ENCODE results near the gene SDK2. TPM values are rescaled to one million over a fixed set of nuclear protein-coding genes. Genes with fewer than 3 reads are reported as not detected.
"Not testable (repeated sequence)": the region's sequence is repeated elsewhere in the genome, so short reads cannot be mapped to it uniquely, and the experiment has no call there.

Gene SDK2
- total RNA-seq, 2 experiments from 2014 or later: 0.09 to 3.7 TPM

DNA sequence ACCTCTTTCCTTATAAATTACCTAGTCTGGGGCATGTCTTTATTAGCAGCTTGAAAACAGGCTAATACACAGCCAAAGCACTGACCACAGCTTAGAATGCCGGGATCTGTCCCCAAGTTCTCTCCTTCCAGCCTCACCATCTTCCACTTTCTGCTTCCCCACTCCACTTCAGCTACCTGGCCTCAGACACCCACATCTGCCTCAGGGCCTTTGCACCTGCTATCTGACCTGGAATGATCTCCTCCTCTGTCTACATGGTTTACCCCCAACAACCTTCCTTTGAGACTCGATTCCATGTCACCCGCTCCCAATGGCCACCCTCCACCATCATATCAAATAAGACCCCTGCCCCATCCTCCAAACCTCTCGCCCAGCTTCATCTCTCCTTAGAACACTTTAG lies 179.8 kb downstream of the SDK2 start:
- no peak overlapping the region for H3K27ac Mint-ChIP-seq
- no peaks in the 10 kb centered on the region for H3K4me1 Mint-ChIP-seq
- H3K4me3 Mint-ChIP-seq: no peak overlapping the region
- no peaks in the 10 kb centered on the region for H3K36me3 Mint-ChIP-seq
- no peaks in the 10 kb centered on the region for H3K9me3 Mint-ChIP-seq (ENCODE audit: low read depth)
- ATAC-seq (no peak), DNase-seq (no peak)
- CTCF ChIA-PET: no interaction called here
- H3K27me3 Mint-ChIP-seq: no peaks in the 10 kb centered on the region

DNA sequence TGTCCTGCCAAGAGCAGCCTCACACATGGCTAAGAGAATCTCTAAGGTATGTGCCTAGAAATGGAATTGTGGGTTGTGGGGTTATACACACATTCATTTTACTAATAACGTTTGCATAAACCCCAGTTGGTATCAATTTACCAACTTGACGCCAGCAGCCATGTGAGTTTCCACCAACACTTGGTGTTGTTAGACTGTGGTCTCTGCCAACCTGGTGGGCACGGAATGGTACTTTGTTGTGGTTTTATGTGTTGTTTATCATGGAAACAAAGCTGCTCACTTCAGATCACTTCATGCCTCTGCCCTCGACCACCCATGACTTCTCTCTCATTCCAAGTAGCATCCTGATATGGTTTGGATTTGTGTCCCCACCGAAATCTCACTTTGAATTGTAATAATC lies 180.4 kb downstream of the SDK2 start:
- no peak for ATAC-seq
- Mint-ChIP-seq H3K9me3 (ENCODE audit: low read depth) (no peaks in the 10 kb centered on the region), H3K36me3 (no peaks in the 10 kb centered on the region), H3K4me3 (no peak overlapping the region), H3K4me1 (no peaks in the 10 kb centered on the region), H3K27me3 (no peaks in the 10 kb centered on the region), H3K27ac (no peak overlapping the region)
- CTCF ChIA-PET: no interaction called here
- DNase-seq: no peak

DNA sequence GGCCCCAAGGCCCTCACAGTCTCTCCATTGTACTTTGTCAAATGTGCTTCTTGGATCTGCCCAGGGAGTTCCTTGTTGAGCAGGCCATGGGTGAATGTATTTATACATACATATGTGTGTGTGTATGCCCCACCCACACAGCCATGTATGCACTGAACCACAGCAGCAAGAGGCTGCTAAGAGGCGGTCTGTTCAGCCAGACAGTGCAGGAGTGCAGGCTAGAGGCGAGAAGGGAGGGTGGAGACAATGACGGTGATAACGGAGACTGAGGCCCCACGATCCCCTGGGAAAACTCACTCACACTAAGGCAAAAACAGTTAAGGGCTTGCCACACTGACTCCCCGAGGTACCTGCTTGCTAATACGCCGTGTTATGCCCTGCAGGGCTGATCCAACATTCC lies 181.4 kb downstream of the SDK2 start:
- CTCF ChIA-PET: no interaction called here
- Mint-ChIP-seq H3K9me3 (ENCODE audit: low read depth) (no peaks in the 10 kb centered on the region), H3K36me3 (no peaks in the 10 kb centered on the region), H3K4me3 (no peak overlapping the region), H3K27ac (no peak overlapping the region), H3K27me3 (no peaks in the 10 kb centered on the region), H3K4me1 (no peaks in the 10 kb centered on the region)
- no peak for ATAC-seq
- DNase-seq: no peak

DNA sequence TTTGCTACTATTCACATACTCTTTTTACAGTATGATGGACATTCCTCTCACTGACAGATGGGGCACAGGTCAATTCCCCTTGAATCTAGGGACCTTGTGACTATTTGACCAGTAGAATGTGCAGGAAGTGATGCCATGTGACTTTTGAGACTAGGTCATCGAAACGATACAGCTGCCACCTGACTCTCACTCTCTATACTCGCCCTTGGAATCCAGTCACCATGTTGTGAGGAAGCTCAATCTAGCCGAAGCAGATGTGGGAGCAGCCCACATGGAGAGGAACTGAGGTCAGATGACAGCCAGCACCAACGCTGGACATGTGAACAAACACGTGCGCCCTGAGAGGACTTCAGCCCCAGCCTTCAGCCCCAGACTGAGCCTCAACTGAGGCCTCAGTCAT lies 184.3 kb downstream of the SDK2 start:
- ATAC-seq: no peak
- H3K9me3 Mint-ChIP-seq (ENCODE audit: low read depth): no peaks in the 10 kb centered on the region
- no peaks in the 10 kb centered on the region for H3K36me3 Mint-ChIP-seq
- no peak overlapping the region for H3K4me3 Mint-ChIP-seq
- H3K27me3 Mint-ChIP-seq: no peaks in the 10 kb centered on the region
- CTCF ChIA-PET: no interaction called here
- no peak overlapping the region for H3K27ac Mint-ChIP-seq
- no peaks in the 10 kb centered on the region for H3K4me1 Mint-ChIP-seq
- DNase-seq: no peak

DNA sequence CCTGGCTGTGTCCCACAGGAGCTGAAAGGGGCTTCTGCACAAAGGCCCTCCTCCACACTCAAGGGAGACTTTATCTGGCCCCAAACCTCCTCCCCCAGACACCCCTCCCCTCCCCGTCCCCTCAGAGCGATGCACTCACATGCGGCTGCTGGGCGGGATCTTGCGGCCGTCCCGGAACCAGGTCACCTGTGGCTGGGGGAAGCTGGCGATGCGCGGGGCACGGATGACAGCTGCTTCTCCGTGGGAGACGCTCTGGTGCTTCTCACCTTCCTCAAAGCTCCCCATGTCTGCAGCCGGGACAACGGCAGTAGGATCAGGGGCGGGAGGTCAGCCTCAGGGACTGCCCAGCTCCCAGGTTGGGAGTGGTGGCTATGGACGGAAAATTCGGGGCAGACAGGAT lies 188.5 kb downstream of the SDK2 start:
- Mint-ChIP-seq H3K4me3 (no peak overlapping the region), H3K4me1 (no peaks in the 10 kb centered on the region)
- CTCF ChIA-PET: no interaction called here

DNA sequence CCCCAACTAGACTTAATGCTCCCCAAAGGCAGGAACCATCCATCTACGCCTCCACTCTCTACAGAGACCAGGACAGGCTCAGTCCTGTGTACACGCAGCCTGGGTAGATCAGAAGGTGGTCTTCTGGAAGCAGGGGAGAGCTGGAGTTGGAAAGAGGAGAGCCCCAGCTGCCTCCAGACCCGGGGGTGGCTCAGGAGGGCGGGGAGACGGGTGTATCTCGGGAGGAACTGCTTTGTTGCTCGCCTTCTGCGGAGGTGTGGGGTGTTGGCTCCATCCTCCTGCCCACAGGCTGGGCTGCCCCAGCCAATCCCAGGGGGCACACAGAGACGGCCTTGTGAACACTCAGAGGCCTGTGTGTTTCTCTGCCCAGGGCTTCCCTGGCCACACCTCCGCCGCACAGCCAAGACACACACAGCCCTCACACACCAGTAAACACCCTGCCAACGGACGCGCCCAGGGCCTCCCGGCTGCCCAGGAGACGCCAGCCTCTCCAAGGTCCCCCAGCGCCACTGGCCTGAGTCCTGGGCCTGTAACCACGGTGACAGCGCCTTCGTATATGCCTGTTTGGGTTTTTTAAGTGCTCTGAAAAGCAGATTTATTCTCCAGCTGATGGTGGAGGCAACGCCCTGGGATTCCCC lies 189.1 kb downstream of the SDK2 start:
- CTCF ChIA-PET: no interaction called here
- ATAC-seq: no peak

More for the DNA sequence above, 188.5 kb downstream of the SDK2 start:
- DNase-seq (no peak), ATAC-seq (no peak)
- H3K9me3 Mint-ChIP-seq (ENCODE audit: low read depth): no peaks in the 10 kb centered on the region
- H3K36me3 Mint-ChIP-seq: no peaks in the 10 kb centered on the region
- no peaks in the 10 kb centered on the region for H3K27me3 Mint-ChIP-seq
- H3K27ac Mint-ChIP-seq: no peak overlapping the region

DNA sequence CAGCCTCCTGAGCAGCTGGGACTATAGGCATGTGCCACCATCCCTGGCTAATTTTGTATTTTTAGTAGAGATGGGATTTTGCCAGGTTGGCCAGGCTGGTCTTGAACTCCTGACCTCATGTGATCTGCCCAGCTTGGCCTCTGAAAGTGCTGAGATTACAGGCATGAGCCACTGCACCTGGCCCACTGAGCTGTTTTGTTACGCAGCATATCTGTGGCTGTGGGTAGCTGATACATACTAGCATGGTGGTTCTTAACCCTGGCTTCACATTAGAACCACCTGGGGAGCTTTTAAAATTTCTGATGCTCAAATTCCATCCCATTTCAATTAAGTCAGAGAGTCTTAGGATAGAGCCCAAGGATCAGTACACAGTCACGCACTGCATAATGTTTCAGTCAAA lies 190.8 kb downstream of the SDK2 start:
- ATAC-seq; DNase-seq; H3K27me3 Mint-ChIP-seq; H3K9me3 Mint-ChIP-seq (ENCODE audit: low read depth); H3K36me3 Mint-ChIP-seq; H3K4me1 Mint-ChIP-seq; H3K27ac Mint-ChIP-seq; H3K4me3 Mint-ChIP-seq: not testable (repeated sequence)
- CTCF ChIA-PET: interaction anchor here (0.6 kb wide), 1 partner anchor 1261 kb away, joined by 3 read pairs; no protein-coding TSS in a partner anchor

More for the DNA sequence above, 189.1 kb downstream of the SDK2 start:
- Mint-ChIP-seq H3K4me1 (no peaks in the 10 kb centered on the region), H3K27me3 (no peaks in the 10 kb centered on the region), H3K9me3 (ENCODE audit: low read depth) (no peaks in the 10 kb centered on the region), H3K27ac (no peak overlapping the region), H3K36me3 (no peaks in the 10 kb centered on the region), H3K4me3 (no peak overlapping the region)
- no peak for DNase-seq

DNA sequence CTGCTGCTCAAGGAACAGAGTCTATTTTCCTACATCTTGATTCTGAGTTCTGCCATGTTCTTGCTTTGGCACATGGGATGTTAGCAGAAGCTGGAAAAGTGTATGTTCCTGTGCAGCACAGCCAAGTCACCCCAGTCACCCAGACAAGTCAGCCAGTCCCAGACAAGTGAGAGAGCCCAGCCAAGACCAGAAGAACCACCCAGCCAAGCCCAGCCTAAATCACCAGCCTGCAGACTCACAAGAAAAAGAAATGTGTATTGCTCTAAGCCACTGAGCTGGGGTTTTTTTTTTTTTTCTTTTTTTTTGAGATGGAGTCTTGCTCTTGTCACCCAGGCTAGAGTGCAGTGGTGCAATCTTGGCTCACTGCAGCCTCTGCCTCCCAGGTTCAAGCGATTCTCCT lies 191.2 kb downstream of the SDK2 start:
- no peak overlapping the region for H3K4me3 Mint-ChIP-seq
- H3K27me3 Mint-ChIP-seq: no peaks in the 10 kb centered on the region
- H3K36me3 Mint-ChIP-seq: no peaks in the 10 kb centered on the region
- CTCF ChIA-PET: interaction anchor here (0.6 kb wide), 2 partner anchors 725 to 1261 kb away, joined by 3 to 4 read pairs; no protein-coding TSS in a partner anchor
- no peaks in the 10 kb centered on the region for H3K9me3 Mint-ChIP-seq (ENCODE audit: low read depth)
- ATAC-seq (no peak), DNase-seq (no peak)
- H3K4me1 Mint-ChIP-seq: no peaks in the 10 kb centered on the region
- no peak overlapping the region for H3K27ac Mint-ChIP-seq

DNA sequence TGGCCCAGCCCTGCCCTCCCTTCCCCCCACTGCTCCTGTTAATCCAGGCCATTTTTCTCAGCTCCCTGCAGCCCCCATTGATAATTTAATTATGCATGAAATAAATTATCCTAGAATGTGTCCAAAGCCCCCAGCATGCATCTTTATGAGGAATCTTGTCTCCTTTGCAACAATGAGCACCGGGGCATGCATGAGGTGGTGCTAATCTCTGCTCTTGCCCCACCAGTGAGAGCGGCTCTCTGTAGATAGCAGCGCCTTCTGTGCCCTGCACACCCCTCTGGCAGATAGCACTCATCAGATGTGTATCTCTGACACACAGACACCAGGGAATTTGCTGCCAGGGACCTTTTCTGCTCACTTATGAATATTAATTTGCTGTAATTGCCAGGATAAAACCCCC lies 192.2 kb downstream of the SDK2 start:
- Mint-ChIP-seq H3K4me1 (no peaks in the 10 kb centered on the region), H3K27me3 (no peaks in the 10 kb centered on the region), H3K4me3 (no peak overlapping the region), H3K36me3 (no peaks in the 10 kb centered on the region), H3K27ac (no peak overlapping the region), H3K9me3 (ENCODE audit: low read depth) (no peaks in the 10 kb centered on the region)
- DNase-seq: no peak
- ATAC-seq: no peak
- CTCF ChIA-PET: no interaction called here

DNA sequence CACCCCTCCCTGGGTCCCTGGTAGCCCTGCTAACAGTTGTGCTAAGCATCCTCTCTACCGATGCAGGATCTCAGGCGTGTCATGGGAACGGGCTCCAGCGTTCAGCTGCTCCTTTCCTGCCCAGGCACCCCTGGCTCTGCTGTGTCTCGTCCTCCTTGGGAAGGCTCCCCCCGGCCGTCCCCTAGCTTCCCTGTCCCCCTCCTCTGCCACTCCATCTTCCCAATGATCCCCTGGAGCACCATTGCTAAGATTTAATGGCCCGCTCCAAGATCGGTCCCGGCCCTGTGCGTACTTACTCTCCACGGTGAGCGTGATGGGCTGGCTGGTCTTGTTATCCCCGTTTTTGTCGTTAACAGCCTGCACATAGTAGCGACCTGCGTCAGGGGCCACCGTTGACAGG lies 196.9 kb downstream of the SDK2 start:
- CTCF ChIA-PET: no interaction called here
- Mint-ChIP-seq H3K27ac (no peak overlapping the region), H3K9me3 (ENCODE audit: low read depth) (no peaks in the 10 kb centered on the region), H3K36me3 (no peaks in the 10 kb centered on the region), H3K4me1 (no peaks in the 10 kb centered on the region), H3K27me3 (no peaks in the 10 kb centered on the region), H3K4me3 (no peak overlapping the region)
- no peak for DNase-seq
- no peak for ATAC-seq

DNA sequence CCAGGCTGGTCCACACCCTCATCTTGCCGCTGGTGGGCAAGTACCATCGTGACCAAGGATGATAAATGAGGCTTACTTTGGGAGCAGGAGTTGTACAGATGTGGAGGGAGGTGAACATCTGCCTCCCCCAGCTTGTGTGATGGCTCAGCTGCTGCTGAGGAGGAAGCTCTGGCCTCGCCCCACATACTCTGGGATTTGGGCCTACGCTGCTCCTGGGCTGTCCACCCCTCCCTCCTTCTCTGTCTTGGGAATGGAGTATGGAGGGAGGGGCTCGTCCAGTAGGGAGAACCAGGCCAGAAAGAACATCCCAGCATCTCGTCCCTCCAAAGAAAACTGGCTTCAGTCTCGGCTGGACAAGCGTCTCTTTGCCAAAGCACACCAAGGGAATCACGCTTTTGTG lies 197.6 kb downstream of the SDK2 start:
- Mint-ChIP-seq H3K4me1 (no peaks in the 10 kb centered on the region), H3K36me3 (no peaks in the 10 kb centered on the region), H3K4me3 (no peak overlapping the region), H3K27ac (no peak overlapping the region), H3K27me3 (no peaks in the 10 kb centered on the region), H3K9me3 (ENCODE audit: low read depth) (no peaks in the 10 kb centered on the region)
- ATAC-seq (no peak), DNase-seq (no peak)
- CTCF ChIA-PET: no interaction called here

DNA sequence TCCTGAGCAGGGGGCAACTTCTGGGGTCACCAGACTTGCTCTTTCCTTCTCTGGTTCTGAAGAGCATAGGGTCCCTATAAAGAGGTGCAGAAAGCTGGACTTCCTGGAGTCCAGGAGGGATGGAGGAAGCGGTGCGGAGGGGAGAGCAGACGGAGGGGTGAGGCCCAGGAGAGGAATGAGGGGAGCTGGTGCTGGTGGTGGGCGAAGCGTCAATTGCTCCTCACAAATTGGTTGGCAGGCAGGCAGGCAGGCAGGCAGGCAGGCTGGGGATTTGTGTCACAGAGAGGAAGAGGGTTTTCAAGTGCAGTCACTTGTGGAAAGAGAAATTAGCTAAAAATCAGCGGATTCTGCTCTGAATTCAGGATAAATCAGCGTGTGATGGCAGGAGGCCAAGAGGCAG lies 198.8 kb downstream of the SDK2 start:
- no peaks in the 10 kb centered on the region for H3K36me3 Mint-ChIP-seq
- H3K4me1 Mint-ChIP-seq: no peaks in the 10 kb centered on the region
- ATAC-seq (no peak), DNase-seq (no peak)
- H3K9me3 Mint-ChIP-seq (ENCODE audit: low read depth): no peaks in the 10 kb centered on the region
- H3K27ac Mint-ChIP-seq: no peak overlapping the region
- H3K27me3 Mint-ChIP-seq: no peaks in the 10 kb centered on the region
- no peak overlapping the region for H3K4me3 Mint-ChIP-seq
- CTCF ChIA-PET: interaction anchor here (0.7 kb wide), 1 partner anchor 16 kb away, joined by 4 read pairs; no protein-coding TSS in a partner anchor

DNA sequence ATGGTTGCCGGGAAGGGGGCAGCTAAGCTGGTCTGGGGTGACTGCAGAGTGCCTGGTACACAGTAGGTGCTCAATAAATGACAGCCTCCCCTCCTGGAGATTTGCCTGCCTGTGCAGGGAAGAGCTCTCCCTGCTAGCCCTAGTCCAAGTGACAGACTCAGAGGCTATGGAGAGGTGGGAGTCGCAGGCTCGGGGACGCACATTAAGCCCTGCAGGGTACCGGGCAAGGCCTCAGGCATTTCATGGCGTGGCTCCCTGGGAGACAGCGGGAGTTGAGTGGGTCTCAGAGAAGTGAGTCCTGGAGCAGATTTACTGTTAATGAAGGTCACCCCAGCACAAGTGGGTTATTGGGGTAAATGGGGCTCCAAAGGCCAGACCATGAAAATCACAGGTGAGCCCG lies 200.2 kb downstream of the SDK2 start:
- Mint-ChIP-seq H3K4me1 (no peaks in the 10 kb centered on the region), H3K36me3 (no peaks in the 10 kb centered on the region)

DNA sequence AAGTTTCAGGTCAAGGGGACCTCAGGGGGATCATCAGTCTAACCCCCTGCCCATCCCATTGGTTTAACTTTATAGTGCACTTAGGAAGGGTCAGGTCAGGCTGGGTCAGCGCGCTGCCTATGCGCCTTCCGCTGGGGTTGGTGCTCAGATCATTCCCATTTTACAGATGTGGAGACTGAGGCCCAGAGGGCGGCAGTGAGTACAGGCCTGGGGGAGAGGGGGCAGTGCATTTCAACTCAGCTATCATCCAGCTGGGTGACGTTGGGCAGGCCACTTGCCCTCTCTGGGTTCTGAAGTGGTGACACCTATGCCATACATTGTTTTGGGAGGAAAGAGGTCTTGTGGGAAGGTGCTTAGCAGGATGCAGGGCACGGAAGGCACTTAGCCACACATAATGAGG lies 204.6 kb downstream of the SDK2 start:
- Mint-ChIP-seq H3K4me3 (no peak overlapping the region), H3K36me3 (no peaks in the 10 kb centered on the region), H3K4me1 (no peaks in the 10 kb centered on the region), H3K27ac (no peak overlapping the region), H3K27me3 (no peaks in the 10 kb centered on the region), H3K9me3 (ENCODE audit: low read depth) (no peaks in the 10 kb centered on the region)
- no peak for DNase-seq
- no peak for ATAC-seq
- CTCF ChIA-PET: no interaction called here

More for the DNA sequence above, 200.2 kb downstream of the SDK2 start:
- CTCF ChIA-PET: no interaction called here
- H3K9me3 Mint-ChIP-seq (ENCODE audit: low read depth): no peaks in the 10 kb centered on the region
- no peak overlapping the region for H3K27ac Mint-ChIP-seq
- DNase-seq: no peak
- no peak for ATAC-seq
- H3K4me3 Mint-ChIP-seq: no peak overlapping the region
- no peaks in the 10 kb centered on the region for H3K27me3 Mint-ChIP-seq

DNA sequence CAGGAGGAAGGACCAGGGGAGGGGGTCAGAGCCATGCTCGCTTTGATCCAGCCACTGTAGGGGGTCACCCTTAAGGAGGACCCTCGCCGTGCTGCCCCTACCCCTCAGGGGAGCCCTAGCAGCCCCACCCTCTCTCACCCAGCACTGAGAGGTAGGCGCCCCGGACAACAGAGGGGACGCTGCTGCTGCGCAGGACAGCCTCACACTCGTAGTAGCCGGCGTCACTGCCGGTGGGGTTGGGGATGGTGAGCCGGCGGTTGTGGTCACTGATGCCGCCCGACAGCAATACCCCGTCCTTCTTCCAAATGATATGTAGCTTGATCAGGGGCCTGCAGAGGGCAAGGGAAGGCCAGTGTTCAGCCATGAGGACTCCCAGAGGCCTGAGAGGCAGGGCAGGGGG lies 206.4 kb downstream of the SDK2 start:
- H3K4me1 Mint-ChIP-seq: no peaks in the 10 kb centered on the region
- CTCF ChIA-PET: no interaction called here
- DNase-seq: no peak
- no peaks in the 10 kb centered on the region for H3K36me3 Mint-ChIP-seq
- no peaks in the 10 kb centered on the region for H3K27me3 Mint-ChIP-seq
- H3K27ac Mint-ChIP-seq: no peak overlapping the region
- H3K9me3 Mint-ChIP-seq (ENCODE audit: low read depth): no peaks in the 10 kb centered on the region
- ATAC-seq: no peak
- H3K4me3 Mint-ChIP-seq: no peak overlapping the region

Data from activated CD8-positive, alpha-beta memory T cell treated with anti-CD3 and anti-CD28 coated beads, Interleukin-2, amount 10 ng/mL, durations not matched to agents 7 days and 5 days (primary cell).